NK-92 treated with Interleukin-12 subunit alpha and Interleukin-12 subunit beta, amount 100 ng/mL, for 24 hours (cell line): ENCODE measurements around the gene RSF1.
"Not testable (repeated sequence)": the region's sequence is repeated elsewhere in the genome, so short reads cannot be mapped to it uniquely, and the experiment has no call there.

ENCODE experiments used
- DNase-seq: peaks from one replicate; lab custom pipeline; 2025; lab: John Stamatoyannopoulos, UW

The RSF1 gene

DNA sequence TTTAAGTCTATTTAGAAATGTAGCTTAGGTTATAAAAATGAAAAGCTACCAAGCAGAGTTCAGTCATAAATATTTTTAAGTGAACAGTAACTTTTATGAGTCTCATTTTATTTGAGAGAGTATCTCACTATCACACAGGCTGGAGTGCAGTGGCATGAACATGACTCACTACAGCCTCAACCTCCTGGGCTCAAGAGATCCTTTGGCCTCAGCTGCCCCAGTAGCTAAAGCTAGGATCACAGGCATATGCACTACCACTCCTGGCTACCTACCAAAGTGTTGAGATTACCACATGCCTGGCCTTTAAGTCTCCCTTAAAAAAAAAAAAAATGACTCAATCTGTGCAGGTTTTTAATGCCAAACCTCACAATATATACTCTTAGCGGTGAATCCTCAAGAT is 148.3 kb downstream of the RSF1 start:
- DNase-seq, result no peak

DNA sequence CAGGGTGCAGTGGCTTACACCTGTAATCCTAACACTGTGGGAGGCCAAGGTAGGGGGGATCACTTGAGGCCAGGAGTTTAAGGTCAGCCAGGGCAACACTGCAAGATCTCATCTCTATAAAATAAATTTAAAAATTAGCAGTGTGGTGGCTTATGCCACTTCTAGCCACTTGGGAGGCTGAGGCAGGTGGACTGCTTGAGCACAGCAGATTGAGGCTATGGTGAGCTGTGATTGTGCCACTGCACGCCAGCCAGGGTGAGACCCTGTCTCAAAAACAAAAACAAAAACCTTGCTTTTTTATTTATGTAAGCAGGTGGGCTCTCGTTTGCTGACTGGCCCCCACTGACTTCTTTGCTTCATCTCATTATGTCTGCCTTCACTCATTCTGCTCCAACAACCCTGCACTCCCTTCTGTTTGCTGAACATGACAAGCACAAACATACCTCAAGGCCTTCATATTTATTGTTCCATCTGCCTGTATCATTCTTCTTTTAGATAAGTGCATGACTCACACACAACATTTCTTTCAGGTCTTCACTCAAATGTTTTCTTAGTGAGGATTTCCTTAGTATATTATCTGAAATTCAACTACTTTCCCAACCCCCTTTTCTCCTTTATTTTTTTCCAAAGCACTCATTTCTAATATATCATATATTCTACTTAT is 150.5 kb downstream of the RSF1 start:
- no peak for DNase-seq

DNA sequence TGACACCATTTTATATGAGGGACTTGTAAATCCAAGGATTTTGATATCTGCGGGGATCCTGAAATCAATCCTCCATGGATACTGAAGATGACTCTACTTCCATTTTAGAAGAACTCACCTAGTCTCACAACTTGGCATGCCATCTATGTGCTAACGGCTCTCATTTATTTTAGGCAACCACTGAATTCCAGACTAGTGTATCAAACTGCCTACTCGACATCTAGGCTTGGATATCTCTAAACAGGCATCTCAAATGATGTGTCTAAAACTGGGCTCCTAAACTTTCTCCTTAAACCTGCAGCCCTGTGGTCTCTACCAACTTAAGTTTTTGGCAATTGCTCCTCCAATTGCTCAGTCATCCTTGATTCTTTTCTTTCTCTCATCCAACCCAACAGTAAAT is 151.8 kb downstream of the RSF1 start:
- DNase-seq, result no peak

DNA sequence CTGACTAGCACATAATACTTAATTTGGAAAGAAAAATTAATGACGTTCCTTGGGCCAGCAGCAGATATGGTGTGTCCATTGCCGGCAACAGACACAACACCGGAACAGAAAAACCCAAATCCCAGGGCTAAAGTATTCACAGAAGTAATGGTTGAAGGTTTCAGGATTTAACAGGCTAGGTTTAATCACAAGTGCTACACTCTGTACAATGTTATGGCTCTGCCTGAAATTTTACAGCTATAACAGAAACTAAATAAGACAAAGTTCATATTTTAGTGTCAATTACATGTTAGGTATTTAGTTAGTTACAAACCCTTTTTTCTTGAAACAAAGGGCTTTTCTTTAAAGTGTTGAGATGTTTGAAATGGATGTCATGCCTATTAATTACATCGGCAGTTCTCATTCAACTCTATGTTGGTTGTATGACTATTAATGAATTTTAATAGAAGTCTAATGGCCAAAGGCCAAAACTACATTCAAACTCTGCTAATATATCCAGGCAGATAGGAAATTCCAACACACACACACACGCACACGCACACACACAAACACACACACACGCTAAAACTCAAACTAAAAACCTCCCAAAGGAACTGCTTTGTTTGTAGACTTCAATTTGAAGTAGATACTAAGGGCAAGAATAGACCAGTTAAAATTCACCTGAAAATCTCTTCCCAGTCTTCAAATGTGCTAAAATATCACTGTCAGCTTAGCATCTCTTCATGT is 155.1 kb downstream of the RSF1 start:
- no peak for DNase-seq

DNA sequence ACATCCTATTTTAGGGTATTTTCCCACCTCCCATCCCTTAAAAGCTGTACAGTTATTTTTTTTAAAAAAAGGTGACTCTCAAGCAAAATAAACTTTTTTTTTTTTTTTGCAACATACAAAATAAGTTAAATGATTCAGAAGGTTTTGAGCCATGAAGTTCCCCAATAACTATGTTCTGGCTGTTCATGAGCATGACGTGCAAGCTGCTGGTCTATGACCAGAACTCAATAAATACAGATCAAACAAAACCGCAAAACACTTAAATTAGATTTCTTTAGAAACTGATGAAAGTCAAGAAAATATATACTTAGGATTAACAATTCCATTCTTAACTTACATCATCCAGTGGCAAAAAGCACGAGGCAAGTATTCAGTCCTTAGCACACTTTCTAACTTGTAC is 158.9 kb downstream of the RSF1 start:
- DNase-seq, result no peak

DNA sequence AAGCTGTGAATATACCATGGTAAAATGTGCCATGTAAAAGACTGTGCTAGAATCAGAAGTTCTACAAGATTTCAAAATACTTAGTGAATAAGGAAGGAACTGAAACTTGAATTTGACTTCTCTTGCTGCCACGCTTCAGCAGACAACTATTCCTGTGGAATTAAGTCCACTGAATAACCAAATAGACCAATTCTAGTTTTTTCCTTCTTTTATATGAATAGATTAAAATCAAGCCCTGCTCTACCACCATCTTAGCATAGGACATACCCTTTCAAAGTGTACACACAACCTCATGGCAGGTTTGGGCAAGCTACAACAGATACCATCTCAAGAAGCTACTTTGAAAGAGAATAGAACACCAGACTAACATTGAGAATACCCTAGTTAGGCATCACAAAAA is 159.6 kb downstream of the RSF1 start:
- DNase-seq, result no peak

DNA sequence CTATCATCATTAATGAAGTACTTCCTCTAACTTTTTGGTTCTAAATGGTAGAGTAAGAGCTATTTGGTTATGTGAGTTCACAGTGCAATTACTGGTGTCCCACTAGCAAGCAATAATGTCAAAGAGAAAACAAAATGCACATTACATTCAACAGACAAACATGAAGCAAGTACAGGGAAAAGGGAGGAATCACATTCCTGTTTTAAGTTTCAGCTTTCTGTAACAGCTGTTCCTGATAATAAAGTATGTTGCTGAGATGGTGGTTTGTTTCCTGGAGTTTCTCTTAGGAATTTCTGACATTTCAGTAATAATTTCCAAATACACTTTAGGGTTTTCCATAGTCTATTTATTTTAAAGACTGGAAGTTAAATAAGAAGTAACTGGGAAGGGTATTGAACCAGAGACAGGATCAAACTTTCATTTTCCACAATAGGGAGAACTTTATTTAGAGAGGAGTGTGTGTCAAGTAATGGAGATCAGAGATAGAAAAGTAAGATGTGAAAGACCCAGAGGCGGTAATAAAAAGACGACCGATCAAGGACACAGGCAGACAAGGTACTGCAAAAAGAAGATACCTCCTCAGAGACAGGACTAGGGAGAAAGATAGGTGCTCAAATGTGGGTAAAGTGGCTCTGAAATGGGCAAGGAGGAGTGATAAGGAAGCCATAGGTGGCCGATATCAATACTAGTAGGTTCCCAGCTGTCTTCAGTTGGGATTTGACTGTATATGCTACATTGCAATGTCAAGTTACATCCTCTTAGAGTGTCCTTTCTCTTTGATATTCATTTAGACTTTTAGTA is 162.1 kb downstream of the RSF1 start:
- no peak for DNase-seq

DNA sequence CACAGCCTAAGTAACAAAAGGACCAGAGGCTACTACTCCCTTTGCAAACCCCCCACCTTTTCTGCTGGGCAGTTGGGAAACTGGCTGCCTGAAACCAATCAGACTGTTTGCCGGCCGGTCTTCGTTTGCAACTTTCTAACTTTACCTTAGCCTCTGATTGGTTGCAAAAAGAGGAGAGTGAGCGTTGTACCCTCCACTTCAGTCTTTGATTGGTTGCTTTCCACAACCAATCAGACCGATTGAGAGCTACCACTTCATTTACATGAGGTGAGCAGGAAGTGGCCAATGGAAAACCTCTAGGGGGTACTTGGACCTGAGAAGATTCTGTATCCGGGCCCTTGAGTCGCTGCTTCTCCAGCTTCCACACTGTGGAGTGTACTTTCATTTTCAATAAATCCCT is 164.2 kb downstream of the RSF1 start:
- DNase-seq, result no peak

DNA sequence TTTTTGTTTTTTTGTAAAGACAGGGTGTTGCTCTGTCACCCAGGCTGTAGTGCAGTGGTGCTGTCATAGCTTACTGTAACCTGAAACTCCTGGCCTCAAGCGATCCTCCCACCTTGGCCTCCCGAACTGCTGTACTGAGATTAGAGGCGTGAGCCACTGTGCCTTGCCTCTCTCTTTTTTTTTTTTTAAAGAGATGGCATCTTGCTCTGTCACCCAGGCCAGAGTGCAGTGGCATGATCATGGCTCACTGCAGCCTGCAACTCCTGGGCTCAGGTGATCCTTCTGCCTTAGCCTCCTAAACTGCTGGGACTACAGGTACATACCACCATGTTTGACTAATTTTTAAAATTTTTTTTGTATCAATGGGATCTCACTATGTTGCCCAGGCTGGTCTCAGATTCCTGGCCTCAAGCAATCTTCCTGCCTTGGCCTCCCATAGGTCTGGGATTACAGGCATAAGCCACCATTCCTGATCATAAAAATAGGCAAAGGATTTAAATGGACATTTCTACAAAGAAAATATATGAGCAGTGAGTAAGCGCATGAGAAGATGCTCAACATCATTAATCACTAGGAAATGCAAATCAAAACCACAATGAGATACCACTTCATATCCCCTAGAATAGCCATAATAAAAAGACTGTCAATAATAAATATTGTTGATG is 165.6 kb downstream of the RSF1 start:
- DNase-seq, result no peak

DNA sequence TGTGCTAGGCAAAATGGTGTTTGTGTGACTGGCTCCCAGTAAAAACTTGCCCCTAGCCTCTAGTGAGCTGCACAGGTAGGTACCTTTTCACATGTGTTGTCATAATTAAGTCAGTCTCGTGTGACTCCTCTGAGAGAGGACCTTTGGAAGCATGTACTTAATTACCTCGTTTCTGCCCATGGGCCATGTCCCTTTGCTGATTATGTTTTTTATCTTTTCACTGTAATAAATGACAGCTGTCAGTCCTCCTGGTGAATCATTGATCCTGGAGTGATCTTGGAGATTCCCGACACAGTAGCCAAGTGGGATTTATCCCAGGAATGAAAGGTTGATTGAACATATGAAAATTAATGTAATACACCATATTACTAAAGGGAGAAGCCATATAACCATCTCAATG is 170.4 kb downstream of the RSF1 start:
- no peak for DNase-seq

DNA sequence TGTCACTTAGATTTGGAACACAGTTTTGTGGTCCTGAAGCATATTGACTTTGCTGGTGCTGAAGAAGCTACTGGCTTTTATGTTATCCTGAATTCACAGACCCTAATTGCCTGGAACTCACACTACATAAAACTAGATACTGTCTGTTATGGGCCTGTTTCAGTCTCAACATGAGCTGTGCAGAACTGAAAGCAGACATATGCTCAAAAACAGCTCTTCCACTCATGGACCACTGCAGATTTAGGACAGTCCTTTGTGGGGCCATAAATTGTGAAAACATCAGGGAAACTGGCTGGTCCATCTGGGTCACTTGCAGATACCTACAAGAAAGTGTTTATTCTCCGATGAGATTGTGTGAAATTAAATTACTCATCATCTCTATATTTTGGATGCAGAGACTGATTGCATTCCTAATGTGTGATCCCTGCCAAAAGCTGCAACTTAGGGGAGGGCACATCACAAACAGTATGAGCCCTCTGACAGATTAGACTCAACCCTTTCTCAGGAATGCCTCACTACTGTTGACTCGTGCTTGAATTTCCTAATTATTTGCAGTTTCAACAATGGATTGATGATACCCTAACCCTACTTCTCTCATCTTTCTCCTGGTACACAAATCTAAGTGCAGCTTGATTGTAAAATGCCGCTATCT is 172.7 kb downstream of the RSF1 start:
- DNase-seq, result no peak

DNA sequence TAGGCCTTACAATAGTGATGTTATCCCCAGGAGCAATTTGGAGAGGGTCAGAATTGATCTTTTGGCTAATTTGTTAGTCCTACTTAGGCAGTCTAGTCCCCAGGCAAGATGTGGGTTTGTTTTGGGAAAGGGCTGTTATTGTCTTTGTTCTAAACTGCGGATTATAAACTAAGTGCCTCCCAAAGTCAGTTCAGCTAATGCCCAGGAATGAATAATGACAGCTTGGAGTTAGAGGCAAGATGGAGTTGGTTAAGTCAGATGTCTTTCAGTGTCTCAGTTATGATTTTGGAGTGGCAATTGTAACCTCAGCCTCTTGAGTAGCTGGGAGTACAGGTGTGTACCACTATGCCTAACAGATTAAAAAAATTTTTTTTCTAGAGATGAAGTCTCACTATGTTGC is 175.6 kb downstream of the RSF1 start:
- DNase-seq, result no peak

DNA sequence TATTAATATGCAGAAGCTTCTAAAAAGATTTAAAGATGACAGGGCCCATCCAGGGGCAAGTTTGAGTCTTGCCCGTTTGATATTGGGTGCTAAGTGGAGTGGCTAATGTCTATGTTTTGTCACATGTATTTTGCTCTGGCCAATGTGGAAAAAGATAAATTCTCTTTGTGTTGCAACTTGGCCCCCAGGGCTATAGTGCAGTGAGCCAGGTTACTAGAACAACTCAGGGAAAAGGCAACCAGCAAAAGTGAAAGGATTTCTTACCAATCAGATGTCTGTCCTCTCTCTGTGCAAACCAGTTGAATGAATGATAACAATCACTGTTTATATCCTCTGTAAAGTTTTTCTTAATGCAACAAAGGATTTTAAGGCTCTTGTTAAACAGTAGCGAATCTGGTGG is 178.3 kb downstream of the RSF1 start:
- no peak for DNase-seq

DNA sequence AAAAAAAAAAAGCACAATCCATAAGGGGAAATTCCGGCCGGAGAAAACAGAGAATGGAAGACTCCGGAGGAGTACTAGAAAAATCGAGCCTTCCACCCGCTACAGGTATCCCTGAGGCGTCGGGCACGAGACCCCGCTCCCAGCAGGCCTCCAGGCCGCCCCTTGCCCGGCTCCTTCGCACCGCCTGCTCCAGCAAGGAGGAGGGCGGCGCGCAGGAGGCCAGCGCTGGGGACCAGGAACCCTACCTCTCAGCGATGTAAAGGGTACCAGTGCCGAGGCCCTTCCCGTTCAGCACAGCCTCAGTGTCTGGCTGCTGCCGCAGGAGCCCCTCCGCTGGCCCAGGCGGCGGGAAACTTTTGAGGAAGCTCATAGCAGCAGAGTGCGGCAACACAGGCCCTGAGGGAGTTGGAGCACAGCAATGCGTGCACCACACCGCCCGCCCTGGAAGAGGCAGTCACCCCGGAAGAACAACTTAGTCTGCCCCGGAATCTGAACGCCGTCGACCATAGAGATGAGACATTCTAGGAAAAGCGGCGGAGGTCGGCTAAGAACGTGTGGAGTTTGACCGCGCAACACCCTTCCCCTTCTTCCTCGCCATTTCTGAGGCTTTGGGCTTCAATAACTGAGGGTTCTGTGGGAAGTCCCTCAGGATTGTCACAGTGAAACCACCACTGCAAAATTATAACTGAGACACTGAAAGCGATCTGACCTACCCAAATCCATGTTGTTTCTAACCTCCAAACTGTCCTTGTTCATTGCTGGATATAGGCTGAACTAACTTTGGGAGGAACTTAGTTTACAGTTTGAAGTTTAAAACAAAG is 183.0 kb downstream of the RSF1 start, which contains the start of gene CLNS1A:
Gene CLNS1A, minus strand, starts transcription at position 450 of the 821 bp plus-strand sequence. Its CDS starts 80 bp downstream, at position 370.
- DNase-seq, result peak; percentile 66

DNA sequence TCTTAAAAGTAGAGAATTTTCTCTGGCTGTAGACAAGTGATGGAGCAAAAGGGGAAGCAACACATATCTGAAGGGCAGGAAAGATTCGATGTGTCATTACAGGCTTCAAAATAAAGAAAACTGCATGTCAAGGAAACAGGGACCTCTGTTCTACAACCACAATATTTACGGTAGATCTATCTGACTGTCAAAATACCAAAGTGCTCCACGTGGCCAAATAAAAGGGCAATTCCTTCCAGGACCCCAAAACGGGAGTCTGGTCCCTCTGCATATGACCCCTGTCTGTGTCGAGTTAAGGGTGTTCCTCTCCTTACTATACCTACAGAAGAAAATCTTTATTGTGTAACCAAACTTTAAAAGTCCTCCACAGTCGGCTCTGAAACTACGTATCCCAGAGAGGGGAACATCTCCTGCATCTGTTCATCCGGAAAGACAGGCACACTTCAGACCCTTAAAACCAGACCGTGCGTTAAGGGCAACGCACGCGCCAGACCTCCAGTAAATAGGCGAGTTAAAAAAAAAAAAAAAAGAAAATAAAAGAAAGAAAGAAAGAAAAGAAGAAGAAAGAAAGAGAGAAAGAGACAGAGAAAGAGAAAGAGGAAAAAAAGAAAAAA is 183.7 kb downstream of the RSF1 start:
- DNase-seq, result no peak

DNA sequence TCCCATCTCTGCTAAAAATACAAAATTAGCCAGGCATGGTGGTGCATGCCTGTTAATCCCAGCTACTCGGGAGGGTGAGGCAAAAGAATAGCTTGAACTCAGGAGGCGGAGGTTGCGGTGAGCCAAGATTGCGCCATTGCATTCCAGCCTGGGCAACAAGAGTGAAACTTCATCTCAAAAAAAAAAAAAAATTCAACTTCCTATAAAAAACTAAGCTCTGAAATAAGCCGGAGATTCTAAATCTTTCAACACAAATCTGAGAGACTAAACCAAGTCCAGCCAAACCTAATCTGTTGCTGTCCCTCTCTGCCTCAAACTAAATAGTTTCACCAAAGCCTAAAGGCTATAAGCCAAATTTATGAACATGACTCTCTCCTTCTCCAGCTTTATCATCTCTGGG is 186.6 kb downstream of the RSF1 start:
- not testable (repeated sequence) for DNase-seq

DNA sequence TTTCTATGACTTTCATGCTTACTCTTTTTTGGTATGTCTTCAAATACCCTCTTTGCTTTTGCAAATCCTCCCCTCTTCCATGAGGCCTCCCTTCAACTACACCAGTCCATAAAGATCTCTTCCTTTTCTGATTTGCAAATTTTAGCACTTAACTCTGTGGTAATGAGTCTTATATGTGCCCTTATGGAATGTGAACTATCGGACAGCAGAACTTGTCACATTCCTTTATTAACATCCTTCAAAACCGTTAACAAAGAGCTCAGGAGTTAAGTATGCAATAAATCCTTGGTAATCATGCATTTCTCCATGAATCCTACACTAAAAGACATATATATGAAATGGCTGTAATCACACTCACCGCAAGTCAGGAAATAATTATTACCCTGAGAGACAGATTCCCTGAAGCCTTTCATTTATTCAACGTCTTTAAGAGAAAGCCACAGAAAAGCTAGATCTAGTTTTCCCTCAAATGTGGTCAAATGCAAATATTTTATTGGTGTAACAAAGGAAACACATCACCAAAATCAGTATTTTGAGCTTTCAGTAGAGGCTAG is 190.3 kb downstream of the RSF1 start:
- DNase-seq, result no peak

DNA sequence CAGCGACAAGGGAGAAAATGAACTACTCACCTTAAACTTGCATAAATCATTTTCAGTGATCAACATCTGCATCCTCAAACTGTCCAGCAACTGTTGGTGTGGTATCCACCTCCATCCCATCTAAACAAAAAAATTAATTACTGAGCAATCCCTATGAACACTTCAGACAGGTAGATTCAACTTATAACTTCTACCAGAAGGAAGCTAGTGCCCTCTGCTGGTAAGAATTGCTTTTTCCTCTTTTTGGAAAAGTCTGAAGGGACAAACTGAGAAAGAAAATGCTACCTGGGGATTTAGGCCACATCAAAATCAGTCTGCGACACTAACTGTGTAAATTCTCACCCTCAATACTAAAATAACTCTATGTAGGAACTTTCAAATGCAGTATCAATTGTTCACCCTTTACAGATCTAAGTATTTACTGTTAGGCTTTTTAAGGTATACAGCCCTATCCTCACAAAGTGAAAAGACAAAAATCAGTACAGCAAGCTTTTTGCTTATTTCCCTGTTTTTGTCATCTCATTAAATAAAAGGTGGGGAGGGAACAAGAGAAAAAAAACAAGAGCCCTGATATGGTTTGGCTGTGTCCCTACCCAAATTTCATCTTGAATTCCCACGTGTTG is 200.8 kb downstream of the RSF1 start:
- no peak for DNase-seq

DNA sequence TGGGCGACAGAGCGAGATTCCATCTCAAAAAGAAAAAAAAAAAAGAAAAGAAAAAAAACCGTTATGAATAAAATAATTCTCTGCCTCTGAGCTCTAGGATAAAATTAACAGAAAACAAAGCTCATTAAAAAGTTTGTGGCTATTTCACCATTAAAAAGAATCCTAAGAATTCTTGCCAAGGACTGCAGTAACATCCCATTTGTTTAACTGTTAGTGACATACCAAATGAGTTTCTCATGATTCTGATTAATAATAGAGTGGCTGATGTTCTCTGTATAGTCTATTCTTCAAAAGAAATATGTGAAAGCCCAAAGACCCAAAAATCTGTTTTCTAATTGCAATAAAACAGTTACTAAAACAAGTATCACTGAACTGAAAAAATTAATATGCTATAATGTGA is 202.6 kb downstream of the RSF1 start:
- no peak for DNase-seq

DNA sequence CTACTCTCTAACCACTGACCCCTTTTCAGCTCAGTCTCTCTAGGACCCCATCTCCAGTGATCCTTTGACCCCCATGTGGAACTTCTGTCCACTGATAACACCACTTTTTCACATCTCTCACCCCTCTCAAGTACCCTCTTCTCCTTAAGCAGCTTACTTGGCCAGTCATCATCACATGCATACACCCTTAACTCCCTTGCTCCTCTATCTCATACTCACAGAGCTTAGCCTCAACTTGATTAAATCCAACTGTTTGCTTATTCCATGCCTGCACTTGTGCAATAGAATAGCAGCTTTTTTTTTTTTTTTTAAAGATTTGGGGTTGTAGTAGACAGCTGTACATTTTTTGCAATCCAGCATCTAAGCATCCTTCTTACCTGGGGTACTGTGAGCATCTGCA is 208.6 kb downstream of the RSF1 start:
- no peak for DNase-seq
